HFFc6 (cell line): ENCODE measurements around the gene TAF11L5. TPM values are rescaled to one million over a fixed set of nuclear protein-coding genes. Genes with fewer than 3 reads are reported as not detected.
"Not testable (repeated sequence)": the region's sequence is repeated elsewhere in the genome, so short reads cannot be mapped to it uniquely, and the experiment has no call there.

Experiments
- DNase-seq: peaks from one replicate; pipeline ENCODE4 v3.0.0-alpha.2; 2018
- H3K27ac Mint-ChIP-seq: 2 replicates; pipeline ENCODE4 v1.8.0; 2020; ENCODE audit warnings: mild to moderate bottlenecking, mixed read lengths
- H3K27me3 Mint-ChIP-seq: 2 replicates; pipeline ENCODE4 v1.8.0; 2021; ENCODE audit warnings: mild to moderate bottlenecking, moderate library complexity, mixed read lengths; ENCODE audit not compliant: insufficient read depth
- H3K36me3 Mint-ChIP-seq: 2 replicates; pipeline ENCODE4 v1.8.0; 2021; ENCODE audit warnings: low read depth, mixed read lengths
- H3K4me1 Mint-ChIP-seq: 2 replicates; pipeline ENCODE4 v1.8.0; 2020; ENCODE audit warnings: low read depth, mixed read lengths
- H3K4me3 Mint-ChIP-seq: 2 replicates; pipeline ENCODE4 v1.8.0; 2020; ENCODE audit warnings: mild to moderate bottlenecking, moderate library complexity, mixed read lengths
- H3K9me3 Mint-ChIP-seq: 2 replicates; pipeline ENCODE4 v1.8.0; 2020; ENCODE audit warnings: mild to moderate bottlenecking, mixed read lengths
- total RNA-seq, 6 experiments: library from RNA; stranded (reverse); fragmentation: NEBNext Ultra II Directional; extraction: Animal tissue kit (Norgen Biotek cat#: 25700); gene quantifications; 2 replicates in 1 of 6; 3 replicates in 5 of 6; pipeline ENCODE4 v1.2.3, GENCODE V29; 2021
- TF ChIP-seq, protein P1 (sequence below): fragments of 200-600 bp; sonication (generic); IDR thresholded peaks from 2 replicates; pipeline ENCODE4 v1.5.0; 2021; ENCODE audit warnings: antibody characterized with exemption, mild to moderate bottlenecking

TAF11L5 gene
- total RNA-seq, 6 experiments from 2014 or later = not detected

GRCh38 chr5:17487174-17487512 lies 37.9 kb upstream of the TAF11L5 start:
- Mint-ChIP-seq H3K9me3 (no peaks in the 10 kb centered on the region), H3K4me3 (no peak overlapping the region), H3K4me1 (no peaks in the 10 kb centered on the region), H3K27ac (no peak overlapping the region), H3K36me3 (no peaks in the 10 kb centered on the region), H3K27me3 (peaks cover 13% of the 10 kb centered on the region)
- DNase-seq = no peak
- TF ChIP-seq, protein P1, sequence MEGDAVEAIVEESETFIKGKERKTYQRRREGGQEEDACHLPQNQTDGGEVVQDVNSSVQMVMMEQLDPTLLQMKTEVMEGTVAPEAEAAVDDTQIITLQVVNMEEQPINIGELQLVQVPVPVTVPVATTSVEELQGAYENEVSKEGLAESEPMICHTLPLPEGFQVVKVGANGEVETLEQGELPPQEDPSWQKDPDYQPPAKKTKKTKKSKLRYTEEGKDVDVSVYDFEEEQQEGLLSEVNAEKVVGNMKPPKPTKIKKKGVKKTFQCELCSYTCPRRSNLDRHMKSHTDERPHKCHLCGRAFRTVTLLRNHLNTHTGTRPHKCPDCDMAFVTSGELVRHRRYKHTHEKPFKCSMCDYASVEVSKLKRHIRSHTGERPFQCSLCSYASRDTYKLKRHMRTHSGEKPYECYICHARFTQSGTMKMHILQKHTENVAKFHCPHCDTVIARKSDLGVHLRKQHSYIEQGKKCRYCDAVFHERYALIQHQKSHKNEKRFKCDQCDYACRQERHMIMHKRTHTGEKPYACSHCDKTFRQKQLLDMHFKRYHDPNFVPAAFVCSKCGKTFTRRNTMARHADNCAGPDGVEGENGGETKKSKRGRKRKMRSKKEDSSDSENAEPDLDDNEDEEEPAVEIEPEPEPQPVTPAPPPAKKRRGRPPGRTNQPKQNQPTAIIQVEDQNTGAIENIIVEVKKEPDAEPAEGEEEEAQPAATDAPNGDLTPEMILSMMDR = no peak

DNA sequence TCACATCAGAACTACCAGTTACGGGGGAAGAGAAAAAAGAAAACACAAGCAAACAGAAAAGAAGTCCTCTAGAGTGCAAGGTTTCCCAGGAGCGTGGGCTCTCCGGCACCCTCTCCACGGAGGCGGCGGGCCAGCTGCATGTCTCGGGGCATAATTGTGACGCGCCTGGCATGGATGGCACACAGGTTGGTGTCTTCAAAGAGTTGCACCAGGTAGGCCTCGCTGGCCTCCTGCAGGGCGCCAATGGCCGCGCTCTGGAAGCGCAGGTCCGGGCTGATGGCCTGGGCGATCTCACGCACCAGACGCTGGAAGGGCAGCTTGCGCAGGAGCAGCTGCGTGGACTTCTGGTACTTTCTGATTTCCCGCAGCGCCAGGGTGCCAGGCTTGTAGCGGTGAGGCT lies 33.8 kb upstream of the TAF11L5 start:
- H3K27me3 Mint-ChIP-seq = peaks cover 17% of the 10 kb centered on the region
- not testable (repeated sequence) for DNase-seq, H3K27ac Mint-ChIP-seq, H3K9me3 Mint-ChIP-seq, H3K4me3 Mint-ChIP-seq, H3K4me1 Mint-ChIP-seq, H3K36me3 Mint-ChIP-seq

DNA sequence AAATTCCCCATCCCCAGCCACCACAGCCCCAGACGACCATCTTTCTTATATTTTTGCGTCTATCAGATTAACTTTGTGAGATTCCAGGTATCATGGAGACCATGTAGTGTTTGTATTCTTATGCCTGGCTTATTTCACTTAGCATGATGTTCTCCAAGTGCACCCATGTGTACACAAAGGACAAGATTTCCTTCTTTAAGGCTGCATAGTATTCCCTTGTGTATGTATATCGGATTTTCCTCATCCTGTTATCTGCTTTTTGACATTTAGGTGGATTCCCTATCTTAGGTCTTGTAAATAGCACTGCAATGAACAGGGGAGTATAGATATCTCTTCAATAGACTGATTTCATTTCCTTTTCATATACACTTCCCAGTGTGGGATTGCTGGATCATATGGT lies 32.3 kb upstream of the TAF11L5 start:
- H3K9me3 Mint-ChIP-seq = no peaks in the 10 kb centered on the region
- H3K36me3 Mint-ChIP-seq = no peaks in the 10 kb centered on the region
- peaks cover 18% of the 10 kb centered on the region for H3K27me3 Mint-ChIP-seq
- no peak overlapping the region for H3K4me3 Mint-ChIP-seq
- TF ChIP-seq, protein P1 = no peak
- DNase-seq = no peak
- no peak overlapping the region for H3K27ac Mint-ChIP-seq
- H3K4me1 Mint-ChIP-seq = no peaks in the 10 kb centered on the region

DNA sequence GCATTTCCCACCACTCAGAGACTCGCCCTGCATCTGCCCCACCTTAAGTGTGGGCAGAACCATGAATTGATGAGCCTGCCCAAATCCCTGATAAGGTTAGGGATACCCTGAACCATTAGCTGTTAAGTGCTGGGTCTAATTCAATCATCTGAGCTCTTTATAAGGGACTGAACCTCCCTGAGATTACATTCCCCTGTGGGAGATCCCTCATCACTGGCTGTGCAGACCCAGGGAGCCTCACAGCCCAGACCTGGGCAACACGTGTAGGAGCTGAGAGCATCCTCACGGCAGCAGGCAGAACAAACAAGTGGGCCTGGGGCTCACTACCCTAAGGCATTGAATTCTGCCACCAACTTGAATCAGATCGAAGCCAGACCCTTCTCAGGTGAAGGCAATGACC lies 27.6 kb upstream of the TAF11L5 start:
- no peaks in the 10 kb centered on the region for H3K4me1 Mint-ChIP-seq

DNA sequence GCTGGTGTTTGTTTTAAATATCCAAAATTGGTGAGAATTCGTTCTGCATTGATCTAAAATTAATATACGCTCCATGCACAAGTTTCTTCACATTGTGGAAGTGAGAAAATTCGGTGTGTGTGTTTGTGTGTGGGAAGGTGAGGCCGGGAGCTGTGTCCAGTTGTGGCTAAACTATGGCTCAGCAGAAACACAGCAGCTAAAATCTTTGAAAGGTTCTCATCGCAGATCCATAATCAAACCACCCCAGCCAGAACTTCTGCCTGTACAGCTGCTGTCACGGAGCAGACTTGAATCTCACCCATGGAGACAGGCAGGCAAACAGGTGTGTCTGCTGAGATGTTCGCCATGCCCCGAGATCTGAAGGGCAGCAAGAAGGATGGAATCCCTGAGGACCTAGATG lies 27.1 kb upstream of the TAF11L5 start, which contains the start of gene TAF11L2:
TSS of gene TAF11L2 (plus strand) at position 301 of the 400 bp plus-strand sequence.
- not testable (repeated sequence) for H3K4me1 Mint-ChIP-seq, H3K36me3 Mint-ChIP-seq, H3K4me3 Mint-ChIP-seq, H3K27ac Mint-ChIP-seq, DNase-seq, H3K9me3 Mint-ChIP-seq
- H3K27me3 Mint-ChIP-seq = peaks cover 16% of the 10 kb centered on the region

More for the DNA sequence above, 27.6 kb upstream of the TAF11L5 start:
- no peaks in the 10 kb centered on the region for H3K36me3 Mint-ChIP-seq
- DNase-seq = no peak
- no peak overlapping the region for H3K4me3 Mint-ChIP-seq
- H3K27ac Mint-ChIP-seq = no peak overlapping the region
- peaks cover 16% of the 10 kb centered on the region for H3K27me3 Mint-ChIP-seq
- TF ChIP-seq, protein P1 = no peak
- no peaks in the 10 kb centered on the region for H3K9me3 Mint-ChIP-seq

DNA sequence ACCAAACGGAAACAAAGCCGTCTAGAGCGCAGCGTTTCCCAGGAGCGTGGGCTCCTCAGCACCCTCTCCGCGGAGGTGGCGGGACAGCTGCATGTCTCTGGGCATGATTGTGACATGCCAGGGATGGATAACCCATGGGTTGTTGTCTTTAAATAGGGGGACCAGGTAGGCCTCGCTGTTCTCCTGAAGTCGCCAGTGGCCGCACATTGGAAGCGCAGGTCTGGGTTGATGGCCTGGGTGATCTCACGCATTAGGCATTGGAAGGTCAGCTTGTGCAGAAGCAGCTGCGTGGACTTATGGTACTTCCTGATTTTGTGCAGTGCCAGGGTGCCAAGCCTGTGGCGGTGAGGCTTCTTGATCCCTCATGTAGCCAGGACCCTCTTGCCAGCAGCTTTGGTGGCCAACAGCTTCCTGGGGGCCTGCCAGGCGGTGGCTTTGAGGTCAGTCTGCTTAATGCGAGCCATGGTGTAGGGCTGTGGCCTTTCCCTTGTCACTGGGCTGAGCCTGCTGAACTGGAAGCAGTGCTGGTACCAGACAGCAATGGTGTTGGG lies 13.2 kb upstream of the TAF11L5 start:
- H3K27me3 Mint-ChIP-seq = peaks cover 8% of the 10 kb centered on the region
- DNase-seq = no peak
- no peak overlapping the region for H3K27ac Mint-ChIP-seq
- H3K4me1 Mint-ChIP-seq = no peaks in the 10 kb centered on the region
- no peaks in the 10 kb centered on the region for H3K9me3 Mint-ChIP-seq
- TF ChIP-seq, protein P1 = no peak
- no peak overlapping the region for H3K4me3 Mint-ChIP-seq
- no peaks in the 10 kb centered on the region for H3K36me3 Mint-ChIP-seq

GRCh38 chr5:17517526-17517925 lies 7.5 kb upstream of the TAF11L5 start:
- not testable (repeated sequence) for DNase-seq, H3K9me3 Mint-ChIP-seq, H3K36me3 Mint-ChIP-seq, H3K27me3 Mint-ChIP-seq, H3K27ac Mint-ChIP-seq, H3K4me3 Mint-ChIP-seq, H3K4me1 Mint-ChIP-seq

- not testable (repeated sequence) for H3K36me3 Mint-ChIP-seq, H3K27me3 Mint-ChIP-seq, DNase-seq, H3K4me1 Mint-ChIP-seq, H3K4me3 Mint-ChIP-seq, H3K9me3 Mint-ChIP-seq, H3K27ac Mint-ChIP-seq
Observed at GRCh38 chr5:17518067-17518466, 7.0 kb upstream of the TAF11L5 start, which contains the start of gene TAF11L3. Gene TAF11L3 (plus strand): TSS chr5:17518367.

GRCh38 chr5:17519508-17519907 lies 5.5 kb upstream of the TAF11L5 start:
- H3K4me1 Mint-ChIP-seq, H3K36me3 Mint-ChIP-seq, H3K27ac Mint-ChIP-seq, H3K9me3 Mint-ChIP-seq, DNase-seq, H3K27me3 Mint-ChIP-seq, H3K4me3 Mint-ChIP-seq: not testable (repeated sequence)

DNA sequence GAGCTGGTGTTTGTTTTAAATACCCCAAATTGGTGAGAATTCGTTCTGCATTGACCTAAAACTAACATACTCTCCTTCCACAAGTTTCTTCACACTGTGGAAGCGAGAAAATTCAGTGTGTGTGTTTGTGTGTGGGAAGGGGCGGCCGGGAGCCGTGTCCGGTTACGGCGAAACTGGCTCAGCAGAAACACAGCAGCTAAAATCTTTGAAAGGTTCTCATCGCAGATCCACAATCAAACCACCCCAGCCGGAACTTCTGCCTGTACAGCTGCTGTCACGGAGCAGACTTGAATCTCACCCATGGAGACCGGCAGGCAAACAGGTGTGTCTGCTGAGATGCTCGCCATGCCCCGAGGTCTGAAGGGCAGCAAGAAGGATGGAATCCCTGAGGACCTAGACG lies 3.5 kb upstream of the TAF11L5 start, which contains the start of gene TAF11L4:
TSS of gene TAF11L4 (plus strand) at position 301 of the 400 bp plus-strand sequence.
- H3K4me1 Mint-ChIP-seq, H3K9me3 Mint-ChIP-seq, DNase-seq, H3K27me3 Mint-ChIP-seq, H3K4me3 Mint-ChIP-seq, H3K36me3 Mint-ChIP-seq, H3K27ac Mint-ChIP-seq: not testable (repeated sequence)
